ENCODE results near the gene NCKAP1.

DNA sequence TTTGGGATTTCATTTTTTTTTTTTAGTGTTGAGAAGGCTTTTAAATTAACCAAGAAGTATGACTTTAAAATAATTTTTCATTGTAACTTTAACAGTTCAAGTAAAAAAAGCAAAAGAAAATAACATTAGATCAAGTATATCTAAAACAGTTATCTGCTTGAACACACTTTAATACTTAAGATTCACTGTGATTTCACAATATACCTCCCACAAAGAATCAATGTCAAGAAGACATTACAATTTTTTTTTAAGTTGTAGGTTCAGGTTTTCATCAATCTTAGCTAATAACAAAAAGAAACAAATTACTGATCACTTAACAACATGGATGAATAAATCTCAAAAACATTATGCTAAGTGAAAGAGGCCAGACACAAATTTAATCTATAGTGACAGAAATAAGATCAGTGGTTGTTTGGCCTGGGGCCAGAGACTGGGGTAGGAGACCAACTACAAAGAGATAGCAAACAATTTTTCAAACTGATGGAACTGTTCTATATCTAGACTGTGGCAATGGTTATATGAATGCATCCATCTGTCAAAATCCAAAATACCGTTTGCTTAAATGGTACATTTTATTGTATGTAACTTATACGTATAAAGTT lies 97.0 kb downstream of the NCKAP1 start:
- TF ChIP-seq, protein P1, sequence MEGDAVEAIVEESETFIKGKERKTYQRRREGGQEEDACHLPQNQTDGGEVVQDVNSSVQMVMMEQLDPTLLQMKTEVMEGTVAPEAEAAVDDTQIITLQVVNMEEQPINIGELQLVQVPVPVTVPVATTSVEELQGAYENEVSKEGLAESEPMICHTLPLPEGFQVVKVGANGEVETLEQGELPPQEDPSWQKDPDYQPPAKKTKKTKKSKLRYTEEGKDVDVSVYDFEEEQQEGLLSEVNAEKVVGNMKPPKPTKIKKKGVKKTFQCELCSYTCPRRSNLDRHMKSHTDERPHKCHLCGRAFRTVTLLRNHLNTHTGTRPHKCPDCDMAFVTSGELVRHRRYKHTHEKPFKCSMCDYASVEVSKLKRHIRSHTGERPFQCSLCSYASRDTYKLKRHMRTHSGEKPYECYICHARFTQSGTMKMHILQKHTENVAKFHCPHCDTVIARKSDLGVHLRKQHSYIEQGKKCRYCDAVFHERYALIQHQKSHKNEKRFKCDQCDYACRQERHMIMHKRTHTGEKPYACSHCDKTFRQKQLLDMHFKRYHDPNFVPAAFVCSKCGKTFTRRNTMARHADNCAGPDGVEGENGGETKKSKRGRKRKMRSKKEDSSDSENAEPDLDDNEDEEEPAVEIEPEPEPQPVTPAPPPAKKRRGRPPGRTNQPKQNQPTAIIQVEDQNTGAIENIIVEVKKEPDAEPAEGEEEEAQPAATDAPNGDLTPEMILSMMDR (IDR thresholded peaks at IDR 0.05) = no peak
- no peak for TF ChIP-seq POLR2A (IDR thresholded peaks at IDR 0.05)

Data from body of pancreas (tissue), 4 donors.